Measurements from ENCODE around the gene CAPZB. TPM values are rescaled to one million over a fixed set of nuclear protein-coding genes. Genes with fewer than 3 reads are reported as not detected.

Gene CAPZB
- total RNA-seq, 1 experiment from 2014 or later: 198 TPM

GRCh38 chr1:19472174-19472573, 13.2 kb downstream of the CAPZB start:
- Mint-ChIP-seq H3K4me3 (ENCODE audit: low read depth, unreplicated experiment) (no peak overlapping the region), H3K27me3 (ENCODE audit: unreplicated experiment) (no peaks in the 10 kb centered on the region), H3K9me3 (ENCODE audit: low read depth, unreplicated experiment) (no peaks in the 10 kb centered on the region), H3K36me3 (ENCODE audit: insufficient read depth, unreplicated experiment) (peaks cover 9% of the 10 kb centered on the region), H3K4me1 (ENCODE audit: low read depth, unreplicated experiment) (peaks cover 31% of the 10 kb centered on the region), H3K27ac (ENCODE audit: unreplicated experiment) (no peak overlapping the region)
- TF ChIP-seq CTCF (IDR thresholded peaks at IDR 0.05; ENCODE audit: unreplicated experiment): no peak
- no peak for DNase-seq
- intact Hi-C loops (cut with micrococcal nuclease; ENCODE audit: unreplicated experiment): no loop called here
- BruUV-seq (replicated peaks): no TSS peak
- CTCF ChIA-PET: interaction anchor here (0.9 kb wide), 1 partner anchor 30 kb away, joined by 3 read pairs; no protein-coding TSS in a partner anchor

GRCh38 chr1:19469004-19469403, 16.3 kb downstream of the CAPZB start:
- Mint-ChIP-seq H3K4me1 (ENCODE audit: low read depth, unreplicated experiment) (peaks cover 33% of the 10 kb centered on the region), H3K27me3 (ENCODE audit: unreplicated experiment) (no peaks in the 10 kb centered on the region), H3K9me3 (ENCODE audit: low read depth, unreplicated experiment) (no peaks in the 10 kb centered on the region), H3K27ac (ENCODE audit: unreplicated experiment) (peak overlapping the region; percentile 87), H3K4me3 (ENCODE audit: low read depth, unreplicated experiment) (peak overlapping the region; percentile 63), H3K36me3 (ENCODE audit: insufficient read depth, unreplicated experiment) (peaks cover 9% of the 10 kb centered on the region)
- TF ChIP-seq CTCF (IDR thresholded peaks at IDR 0.05; ENCODE audit: unreplicated experiment): no peak
- CTCF ChIA-PET: interaction anchor here (0.8 to 1.0 kb wide), 2 partner anchors 177 to 185 kb away, joined by 3 to 7 read pairs; no protein-coding TSS in a partner anchor
- intact Hi-C loops (cut with micrococcal nuclease; ENCODE audit: unreplicated experiment): no loop called here
- no peak for DNase-seq
- no TSS peak for BruUV-seq (replicated peaks)

- Mint-ChIP-seq H3K4me3 (ENCODE audit: low read depth, unreplicated experiment) (peak overlapping the region; percentile 63), H3K27ac (ENCODE audit: unreplicated experiment) (peak overlapping the region; percentile 87), H3K27me3 (ENCODE audit: unreplicated experiment) (no peaks in the 10 kb centered on the region), H3K4me1 (ENCODE audit: low read depth, unreplicated experiment) (peaks cover 33% of the 10 kb centered on the region), H3K36me3 (ENCODE audit: insufficient read depth, unreplicated experiment) (peaks cover 9% of the 10 kb centered on the region), H3K9me3 (ENCODE audit: low read depth, unreplicated experiment) (no peaks in the 10 kb centered on the region)
- no TSS peak for BruUV-seq (replicated peaks)
- peak; percentile 68 for DNase-seq
- intact Hi-C loops (cut with micrococcal nuclease; ENCODE audit: unreplicated experiment): no loop called here
- CTCF ChIA-PET: interaction anchor here (0.8 kb wide), 1 partner anchor 177 kb away, joined by 3 read pairs; no protein-coding TSS in a partner anchor
- no peak for TF ChIP-seq CTCF (IDR thresholded peaks at IDR 0.05; ENCODE audit: unreplicated experiment)
Measured at GRCh38 chr1:19468397-19468956, 16.9 kb downstream of the CAPZB start.

GRCh38 chr1:19467199-19468187, 17.8 kb downstream of the CAPZB start:
- no peak overlapping the region for H3K4me3 Mint-ChIP-seq (ENCODE audit: low read depth, unreplicated experiment)
- H3K36me3 Mint-ChIP-seq (ENCODE audit: insufficient read depth, unreplicated experiment): peaks cover 9% of the 10 kb centered on the region
- intact Hi-C loops (cut with micrococcal nuclease; ENCODE audit: unreplicated experiment): no loop called here
- H3K9me3 Mint-ChIP-seq (ENCODE audit: low read depth, unreplicated experiment): no peaks in the 10 kb centered on the region
- H3K27ac Mint-ChIP-seq (ENCODE audit: unreplicated experiment): no peak overlapping the region
- CTCF ChIA-PET: no interaction called here
- H3K4me1 Mint-ChIP-seq (ENCODE audit: low read depth, unreplicated experiment): peaks cover 33% of the 10 kb centered on the region
- DNase-seq: no peak
- no peaks in the 10 kb centered on the region for H3K27me3 Mint-ChIP-seq (ENCODE audit: unreplicated experiment)
- no peak for TF ChIP-seq CTCF (IDR thresholded peaks at IDR 0.05; ENCODE audit: unreplicated experiment)
- no TSS peak for BruUV-seq (replicated peaks)
